GM21390 (cell line): Measurements from ENCODE around the gene PLEKHS1.

Source experiments
- ATAC-seq: cut with Tn5 transposase; IDR thresholded peaks from one replicate; pipeline ENCODE4 v1.9.1; 2021; ENCODE audit not compliant: unreplicated experiment

Gene PLEKHS1

DNA sequence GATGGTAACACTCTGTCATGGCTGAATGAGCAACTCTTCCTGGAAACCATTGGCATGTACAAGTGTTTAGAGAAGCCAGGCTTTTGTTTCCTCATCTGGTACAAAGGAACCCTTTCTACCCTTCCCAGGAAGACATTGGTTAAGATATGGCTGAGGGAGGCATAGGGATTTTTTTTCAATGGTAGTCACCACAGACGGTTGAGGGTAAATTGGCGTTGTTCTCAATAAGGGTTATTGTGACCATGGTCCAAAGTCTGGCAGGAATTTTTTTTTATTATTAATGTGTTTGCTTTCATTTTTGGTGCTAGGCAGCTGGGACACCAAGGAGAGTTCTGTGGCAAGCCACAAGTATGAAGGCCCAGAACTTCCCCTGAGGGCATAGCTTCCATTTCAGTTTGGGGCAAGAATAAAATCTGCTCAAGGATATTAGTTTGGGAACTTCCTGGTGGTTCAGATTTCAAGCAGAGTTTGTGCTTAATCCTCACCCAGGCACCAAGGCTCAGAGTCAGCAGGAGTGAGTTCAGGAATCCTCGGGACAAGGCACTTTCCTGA lies at the start of gene PLEKHS1:
PLEKHS1 (plus strand) TSS at position 502 of the 552 bp plus-strand sequence. CDS start 3,596 bp downstream, outside the sequence.
- ATAC-seq = no peak

DNA sequence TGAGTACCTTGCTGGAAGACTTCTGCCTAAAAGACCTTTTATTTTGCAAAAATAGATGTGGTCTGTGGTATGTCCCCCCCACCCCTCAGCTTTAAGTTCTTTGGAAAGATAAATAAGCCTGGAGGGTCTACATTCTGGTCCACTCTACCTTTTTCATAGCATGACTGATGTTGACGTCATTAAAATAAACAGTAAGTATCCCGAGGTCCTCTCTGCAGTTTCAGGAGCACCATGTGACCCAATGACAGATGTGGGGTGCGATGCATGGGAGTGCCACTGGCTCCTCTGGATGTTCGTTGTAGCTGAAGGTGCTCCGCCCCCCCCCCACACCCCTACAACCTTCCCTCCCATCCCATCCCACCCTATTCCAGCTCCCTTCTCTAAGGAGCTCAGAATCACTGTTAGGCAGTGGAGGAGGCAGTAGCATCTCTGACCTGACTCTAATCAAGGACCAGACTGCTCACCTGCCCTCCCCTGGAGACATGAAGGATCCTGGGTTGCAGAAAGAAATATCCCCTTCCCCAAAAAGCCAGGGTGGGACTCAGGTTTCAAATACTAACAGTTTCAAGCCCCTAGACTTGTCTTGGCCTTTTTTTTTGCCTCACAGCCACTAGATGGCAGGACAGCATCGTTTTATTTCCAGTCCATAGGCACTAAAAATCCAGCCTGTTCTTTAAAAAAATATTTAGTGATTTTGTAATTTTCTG lies 46.7 kb upstream of the PLEKHS1 start:
- no peak for ATAC-seq

DNA sequence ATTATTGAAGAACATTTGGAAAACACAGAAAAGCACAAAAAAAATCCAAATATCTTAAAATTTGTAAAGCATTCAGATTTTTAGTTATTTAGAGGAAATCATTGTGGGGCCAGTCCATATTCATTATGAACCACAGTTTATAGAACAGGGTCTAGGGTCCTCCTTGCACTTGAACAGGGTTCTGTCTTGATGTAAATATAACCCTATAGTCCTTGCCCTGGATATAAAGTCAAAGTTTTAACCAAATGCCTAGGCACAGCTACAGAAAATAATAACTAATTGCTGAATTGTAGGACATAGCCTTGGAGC lies 46.2 kb upstream of the PLEKHS1 start:
- ATAC-seq = no peak

DNA sequence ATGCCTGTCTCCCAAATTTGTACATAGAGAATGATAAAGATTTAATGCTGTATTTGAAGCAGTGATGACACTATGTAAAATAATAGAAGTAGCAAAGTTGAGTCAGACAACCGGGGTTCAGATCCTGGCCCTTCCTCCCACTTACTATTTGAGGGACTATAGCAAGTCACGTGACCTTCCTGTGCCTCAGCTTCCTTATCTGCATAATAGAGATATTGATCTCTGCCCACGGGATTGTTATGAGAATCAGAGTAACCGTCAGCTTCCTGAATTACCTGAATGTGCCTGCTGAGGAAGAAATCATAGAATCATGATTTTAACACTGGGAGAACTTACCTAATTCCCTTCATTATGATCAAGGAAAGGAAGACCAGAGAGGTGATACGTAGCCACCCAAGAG lies 44.9 kb upstream of the PLEKHS1 start:
- ATAC-seq = no peak

DNA sequence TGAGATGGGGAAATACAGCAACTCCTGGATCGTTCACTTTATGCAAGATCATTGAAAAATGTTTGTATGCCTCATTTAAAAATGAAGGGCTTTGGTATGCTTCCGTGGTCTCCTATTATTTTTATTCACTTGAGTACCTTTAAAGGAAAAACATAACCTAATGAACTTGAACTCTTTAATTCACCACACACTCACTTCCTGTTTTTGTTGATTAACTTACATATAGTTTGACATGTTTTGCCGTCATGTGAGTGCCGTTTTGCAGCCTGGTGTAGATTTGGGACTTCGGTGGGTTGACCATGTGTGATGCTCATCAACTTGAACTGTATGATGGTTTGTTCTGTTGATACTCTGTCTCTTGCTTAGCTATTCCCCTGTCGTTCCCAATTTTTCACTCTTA lies 42.8 kb upstream of the PLEKHS1 start:
- no peak for ATAC-seq

DNA sequence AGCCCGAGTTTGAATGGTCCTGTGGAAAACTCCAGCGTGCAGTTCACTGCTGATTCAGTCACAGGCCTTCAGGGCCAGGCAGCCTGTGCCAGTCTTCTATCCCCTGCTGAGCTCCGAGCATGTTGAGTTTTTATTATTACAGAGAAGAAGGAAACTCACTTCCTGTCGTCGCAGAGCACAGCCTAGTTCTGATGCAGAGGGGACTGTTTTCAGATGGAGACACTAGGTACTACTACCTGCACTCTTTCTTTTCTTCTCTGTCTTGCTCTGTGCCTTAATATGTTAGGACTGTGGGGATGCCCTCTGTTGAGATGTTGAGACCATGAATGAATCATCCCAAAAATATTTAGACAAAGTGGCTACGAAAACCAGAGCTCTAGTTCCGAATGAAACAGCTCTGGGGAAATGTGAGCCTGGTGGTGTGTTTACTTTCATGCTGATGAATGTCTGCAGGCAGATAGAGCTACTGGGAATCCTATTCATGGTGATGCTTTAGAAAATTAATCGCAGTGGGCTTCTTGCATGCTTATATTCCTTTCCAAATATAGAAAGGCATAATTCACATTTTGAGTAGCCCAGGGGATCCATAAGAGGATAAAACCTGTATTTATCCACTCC lies 42.2 kb upstream of the PLEKHS1 start:
- ATAC-seq = no peak

DNA sequence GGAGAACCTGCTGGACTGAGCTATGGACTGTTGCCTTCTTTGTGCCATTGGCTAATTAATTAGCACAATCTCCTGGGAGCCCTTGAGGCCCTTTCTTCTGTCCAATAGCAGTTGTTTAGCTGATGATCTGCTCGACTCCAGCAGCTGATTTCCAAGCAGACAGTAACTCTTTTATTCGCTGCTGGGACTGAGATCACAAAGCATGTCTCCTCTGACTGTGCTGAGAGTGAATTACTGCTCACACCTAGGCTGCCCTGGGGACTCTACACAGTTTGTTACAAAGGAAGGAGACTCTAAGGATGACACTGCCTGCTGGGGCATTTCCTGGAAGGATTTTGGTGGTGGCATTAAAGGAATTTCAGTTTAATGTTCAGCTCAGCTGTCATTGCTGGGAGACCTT lies 40.3 kb upstream of the PLEKHS1 start:
- no peak for ATAC-seq

DNA sequence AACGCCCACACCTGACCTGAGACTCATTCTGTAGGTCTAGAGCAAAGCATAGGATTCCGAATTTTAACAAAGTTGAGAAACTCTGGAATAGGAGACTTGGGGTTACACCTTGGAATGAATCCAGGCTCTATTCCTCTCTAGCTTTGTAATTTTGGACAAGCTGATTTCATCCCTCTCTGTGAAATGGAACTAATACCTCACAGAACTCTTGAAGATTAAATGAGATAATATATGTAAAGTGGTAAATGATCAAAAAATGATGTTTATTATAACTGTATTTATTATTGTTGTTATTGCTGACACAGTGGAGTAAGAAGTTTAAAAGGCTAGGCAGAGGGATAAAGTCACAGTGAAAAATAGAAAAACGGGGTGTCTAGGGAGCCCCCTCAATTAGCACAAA lies 39.5 kb upstream of the PLEKHS1 start:
- ATAC-seq = no peak

DNA sequence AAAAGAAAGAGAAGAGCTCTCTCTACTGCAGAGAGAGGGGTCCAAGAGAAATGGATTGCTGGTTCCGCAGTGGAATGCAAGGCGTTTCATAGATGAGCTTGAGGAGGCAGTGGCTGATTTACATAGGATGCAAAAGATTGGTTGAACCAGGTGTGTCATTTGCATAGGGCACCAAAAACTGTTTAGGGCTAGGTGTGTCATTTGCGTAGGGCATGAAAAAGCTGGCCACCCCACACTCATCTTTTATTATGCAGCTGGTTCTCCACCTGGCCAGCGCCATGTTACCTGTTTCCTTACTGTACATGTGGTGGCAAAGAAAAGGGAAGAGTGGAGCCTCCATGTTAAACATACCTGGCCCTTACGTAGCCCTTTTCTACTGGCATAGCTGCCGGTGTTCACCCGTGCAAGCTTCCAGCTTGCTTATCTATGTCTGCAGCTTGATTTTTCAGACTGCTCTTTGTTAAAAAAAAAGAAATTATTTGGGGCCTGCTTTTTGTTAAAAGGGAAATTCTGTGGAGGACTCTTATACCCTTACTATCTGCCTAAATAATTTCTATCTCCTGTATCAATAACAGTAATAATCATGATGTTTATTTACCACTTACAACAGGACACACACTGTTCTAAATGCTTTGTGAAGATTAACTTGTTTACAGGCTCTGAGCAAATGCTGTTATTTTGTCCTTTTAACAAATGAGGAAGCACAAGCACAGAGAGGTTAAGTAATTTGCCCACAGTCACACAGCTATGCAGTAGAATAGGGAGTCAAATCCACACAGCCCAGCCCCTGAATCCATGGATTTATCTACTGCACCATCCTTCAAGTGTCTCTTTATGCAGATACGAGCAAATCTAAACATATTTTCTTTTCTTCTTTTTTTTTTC lies 38.5 kb upstream of the PLEKHS1 start:
- no peak for ATAC-seq

DNA sequence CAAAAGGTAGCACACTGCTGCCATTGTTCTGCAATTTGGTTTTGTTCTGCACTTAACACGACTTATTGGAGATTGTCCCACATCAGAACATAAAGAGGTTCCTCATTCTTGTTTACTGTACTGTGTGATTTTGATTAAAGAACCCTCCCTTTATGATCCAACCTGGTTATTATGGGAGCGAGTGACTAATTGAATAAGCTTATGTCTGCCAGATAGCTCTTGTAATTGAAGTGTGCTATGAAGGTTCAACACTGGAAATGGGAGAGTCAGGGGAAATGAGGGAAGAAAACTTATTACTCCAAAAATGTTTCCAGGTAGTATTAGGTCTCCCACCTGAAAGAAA lies 37.9 kb upstream of the PLEKHS1 start:
- no peak for ATAC-seq

DNA sequence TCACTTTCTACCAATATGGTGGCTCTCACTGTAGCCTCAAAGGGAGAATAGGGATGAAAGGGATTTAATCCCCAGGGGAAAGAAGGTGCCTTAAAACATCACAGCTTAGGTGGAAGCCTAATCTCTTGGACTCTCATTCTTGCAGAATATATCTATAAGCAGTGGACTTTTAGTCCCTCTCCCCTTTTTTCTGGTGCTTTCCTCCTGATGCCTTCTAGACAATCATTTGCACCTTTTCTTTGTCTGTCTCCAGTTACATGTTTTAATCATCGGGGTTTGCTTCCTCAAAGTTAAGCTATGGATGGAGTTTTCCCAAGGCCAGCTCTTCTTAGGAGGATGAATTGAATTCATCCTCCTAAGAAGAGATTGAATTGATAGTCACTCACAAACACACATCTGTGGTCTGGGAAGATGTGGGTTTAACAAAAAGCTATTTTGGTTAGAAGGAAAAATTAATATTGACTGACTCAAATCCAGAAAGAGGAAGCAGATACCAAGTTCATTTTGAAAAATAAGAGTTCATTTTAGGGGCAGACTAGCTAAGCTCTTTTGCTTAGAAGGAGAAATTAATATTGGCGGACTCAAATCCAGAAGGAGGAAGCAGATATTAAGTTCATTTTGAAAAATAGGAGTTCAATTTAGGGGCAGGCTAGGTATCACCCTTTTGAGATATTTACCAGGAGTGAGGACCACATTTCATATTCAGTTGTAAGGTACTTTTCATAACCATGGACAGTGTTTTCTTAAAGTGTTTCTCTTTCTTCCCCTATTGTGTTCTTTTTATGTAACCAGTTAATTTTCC lies 35.2 kb upstream of the PLEKHS1 start:
- no peak for ATAC-seq

DNA sequence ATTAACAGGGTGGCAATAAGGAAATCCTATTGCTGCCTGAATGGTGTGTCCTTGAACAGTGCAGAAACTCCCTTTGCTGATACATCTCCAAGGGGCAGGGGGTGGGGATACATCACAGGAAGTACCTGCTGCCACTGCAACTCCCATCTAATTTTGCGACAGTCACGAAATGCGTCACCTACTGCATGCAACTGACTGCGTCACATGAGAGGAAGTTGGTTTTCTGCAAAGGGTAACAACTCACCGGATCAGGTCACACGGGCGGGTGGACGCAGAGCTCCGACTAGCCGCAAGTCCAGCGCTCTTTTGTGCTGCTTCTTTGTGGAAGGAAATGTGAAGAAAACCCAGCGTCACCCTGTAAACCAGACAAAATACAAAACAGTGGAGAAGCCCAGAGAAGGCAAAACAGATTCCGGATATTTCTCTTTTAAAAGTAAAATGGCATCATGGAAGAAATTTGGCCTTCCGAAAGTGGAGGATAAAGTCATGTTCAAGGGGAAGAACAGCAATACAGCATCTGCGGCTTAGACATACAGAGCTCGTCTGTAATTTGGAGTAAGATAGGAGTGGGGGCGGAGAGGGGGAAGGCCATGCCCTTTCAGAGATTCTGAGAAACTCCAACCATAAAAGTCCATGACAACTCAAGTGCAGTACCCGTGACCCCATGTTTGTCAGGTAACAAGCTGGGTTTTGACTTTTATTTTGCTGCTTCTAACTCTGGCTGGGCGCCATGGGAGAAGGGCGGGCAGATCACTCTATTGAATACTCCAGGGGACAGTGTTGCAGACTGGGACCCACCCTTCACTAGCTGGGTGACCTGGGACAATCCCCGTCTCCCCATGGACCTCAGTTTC lies 32.3 kb upstream of the PLEKHS1 start:
- ATAC-seq = no peak

DNA sequence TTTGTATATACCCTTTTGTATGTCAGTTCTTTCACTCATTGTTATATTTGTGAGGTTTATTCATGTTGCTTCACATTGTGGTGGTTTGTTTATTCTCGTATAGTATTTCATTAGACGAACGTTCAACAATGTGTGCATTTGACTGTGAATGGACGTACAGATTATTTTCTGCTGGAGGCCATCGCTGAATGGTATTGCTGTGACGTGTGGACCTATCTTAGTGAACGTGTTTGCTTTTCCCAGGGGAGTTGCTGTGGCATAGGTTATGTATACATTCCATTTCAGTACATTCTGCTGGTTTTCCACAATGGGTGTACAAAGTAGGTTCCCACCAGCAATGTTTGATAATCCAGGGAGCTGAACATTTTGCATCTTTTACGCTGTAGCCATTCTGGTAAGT lies 31.1 kb upstream of the PLEKHS1 start:
- ATAC-seq = no peak

DNA sequence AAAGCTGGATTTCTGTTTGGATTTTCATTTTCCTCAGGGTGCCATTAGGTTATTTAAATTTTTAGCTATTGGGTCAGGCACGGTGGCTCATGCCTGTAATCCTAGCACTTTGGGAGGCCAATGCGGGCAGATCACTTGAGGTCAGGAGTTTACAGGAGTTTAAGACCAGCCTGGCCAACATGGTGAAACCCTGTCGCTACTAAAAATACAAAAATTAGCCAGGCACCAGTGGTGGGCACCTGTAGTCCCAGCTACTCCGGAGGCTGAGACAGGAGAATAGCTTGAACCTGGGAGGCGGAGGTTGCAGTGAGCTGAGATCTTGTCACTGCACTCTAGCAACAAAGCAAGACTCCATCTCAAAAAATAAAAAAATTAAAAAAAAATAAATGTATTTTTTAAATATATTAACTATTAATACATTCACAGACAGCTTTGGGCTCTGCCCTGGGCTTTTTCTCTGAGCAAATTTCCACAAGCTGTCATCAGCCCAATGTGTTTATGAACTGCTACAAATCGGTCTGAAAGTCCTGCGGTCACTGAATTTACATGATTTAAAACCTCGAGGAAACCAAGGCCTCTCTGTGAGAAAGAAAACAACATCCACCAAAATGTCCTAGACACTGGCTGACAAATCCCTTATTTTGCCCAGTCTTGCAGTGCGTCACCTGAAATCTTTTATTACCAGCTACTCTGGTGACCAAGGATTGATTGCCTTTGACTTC lies 19.2 kb upstream of the PLEKHS1 start:
- no peak for ATAC-seq

DNA sequence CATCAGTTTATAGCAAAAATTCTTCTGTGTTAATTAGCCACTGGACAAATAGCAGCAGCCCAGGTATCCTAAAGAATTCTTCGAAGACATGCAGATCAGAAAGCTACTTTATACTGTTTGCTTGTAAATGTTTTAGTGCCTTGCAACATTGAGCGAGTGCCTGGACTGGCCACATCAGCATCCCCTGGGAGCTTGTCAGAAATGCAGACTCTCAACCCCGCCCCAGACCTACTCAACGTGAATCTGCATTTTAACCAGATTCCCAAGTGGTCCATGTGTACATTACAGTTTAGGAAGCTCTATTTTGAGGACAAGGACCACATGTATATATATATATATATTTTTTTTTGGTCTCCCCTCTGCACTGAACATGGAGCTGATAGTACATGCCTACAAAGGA lies 18.5 kb upstream of the PLEKHS1 start:
- no peak for ATAC-seq

DNA sequence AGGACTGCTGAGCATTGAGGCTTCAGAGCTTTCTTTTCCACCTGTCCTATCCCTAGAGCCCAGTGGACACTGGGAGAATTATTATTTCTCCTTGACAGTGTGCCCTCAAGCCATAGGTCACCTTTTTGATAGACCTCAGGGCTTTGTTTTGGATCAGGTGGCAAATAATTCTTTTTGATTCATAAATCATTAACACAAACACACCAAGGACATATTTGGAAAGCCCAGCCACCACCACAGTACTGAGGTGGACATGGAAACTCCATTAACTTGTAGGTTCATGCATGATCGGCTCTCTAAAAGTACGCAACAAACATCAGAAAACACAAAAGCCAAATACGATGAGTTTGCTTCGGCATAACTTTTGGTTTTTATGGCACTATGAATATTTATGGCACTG lies 17.8 kb upstream of the PLEKHS1 start:
- no peak for ATAC-seq

DNA sequence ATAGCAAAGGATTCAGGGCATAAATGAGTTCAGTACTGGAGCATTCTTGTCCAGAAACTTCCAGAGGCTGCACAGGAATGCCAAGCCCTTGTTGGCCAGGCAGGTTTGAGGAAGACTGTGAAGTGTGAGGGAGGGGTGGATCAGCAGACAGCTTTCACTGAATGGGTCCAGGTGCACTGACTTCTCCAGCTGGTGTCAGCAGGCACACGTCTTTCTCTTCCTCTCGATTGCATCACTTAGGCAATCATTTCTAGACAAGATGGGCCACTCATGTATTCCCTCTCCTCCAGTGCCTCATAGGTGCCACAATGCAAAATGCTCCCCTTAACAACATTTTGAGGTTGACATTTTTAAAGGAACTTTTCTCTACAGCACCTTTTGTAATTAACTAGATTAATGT lies 15.6 kb upstream of the PLEKHS1 start:
- peak; percentile 61 for ATAC-seq

DNA sequence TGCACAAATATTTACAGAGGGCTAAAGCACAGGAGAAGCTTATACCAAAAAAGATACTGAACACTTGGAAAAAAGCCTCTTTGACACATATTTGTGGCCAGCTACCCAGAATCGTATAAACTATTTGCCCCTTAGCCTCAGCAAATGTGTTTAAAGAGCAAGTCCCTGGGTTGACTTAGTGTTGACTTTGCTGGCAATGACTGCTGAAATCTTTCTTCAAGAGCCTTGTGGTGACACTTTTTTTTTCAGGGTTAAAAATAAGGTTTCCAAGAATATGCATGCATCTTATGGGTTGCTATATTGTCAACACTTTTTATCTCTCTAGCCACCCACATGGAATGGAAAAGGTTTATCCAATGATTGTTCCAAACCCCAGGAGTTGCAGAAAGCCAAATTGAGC lies 14.9 kb upstream of the PLEKHS1 start:
- ATAC-seq = no peak

DNA sequence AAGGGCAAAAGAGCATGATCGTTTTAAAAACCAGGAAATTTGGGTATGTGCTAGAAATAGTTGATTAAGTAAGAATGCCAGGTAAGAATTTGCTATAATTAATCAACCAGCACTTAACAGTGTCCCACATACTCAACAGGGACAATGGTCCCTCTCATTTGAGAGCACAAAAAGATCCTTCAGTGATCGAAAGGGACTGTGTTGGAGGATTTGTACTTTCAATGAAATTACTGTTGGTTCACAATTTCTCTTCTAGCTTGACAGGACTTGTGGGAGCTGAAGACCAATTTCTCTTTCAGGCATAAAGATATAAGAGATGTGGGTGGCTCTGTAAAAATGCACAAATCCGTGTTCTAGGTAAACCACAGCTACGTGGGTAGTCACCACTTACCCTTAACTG lies 12.5 kb upstream of the PLEKHS1 start:
- no peak for ATAC-seq

DNA sequence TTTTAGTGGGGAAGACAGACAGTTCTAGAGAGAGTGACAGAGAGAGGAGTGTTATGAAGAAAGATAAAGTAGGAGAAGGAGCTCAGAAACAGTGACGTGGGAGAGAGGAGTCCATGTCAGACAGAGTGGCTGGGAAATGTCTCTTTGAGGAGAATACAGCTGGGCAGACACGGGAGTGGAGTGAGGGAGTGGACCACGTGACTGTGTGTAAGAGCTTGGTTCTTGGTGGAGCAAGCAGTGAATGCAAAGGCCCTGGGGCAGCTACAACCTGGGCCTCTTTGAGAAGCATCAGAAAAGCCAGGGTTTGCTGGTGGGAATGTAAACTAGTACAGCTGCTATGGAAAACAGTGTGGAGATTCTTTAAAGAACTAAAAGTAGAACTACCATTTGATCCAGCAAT lies 11.9 kb upstream of the PLEKHS1 start:
- ATAC-seq = no peak
